ENCODE results near the gene SCG2.

Gene SCG2

DNA sequence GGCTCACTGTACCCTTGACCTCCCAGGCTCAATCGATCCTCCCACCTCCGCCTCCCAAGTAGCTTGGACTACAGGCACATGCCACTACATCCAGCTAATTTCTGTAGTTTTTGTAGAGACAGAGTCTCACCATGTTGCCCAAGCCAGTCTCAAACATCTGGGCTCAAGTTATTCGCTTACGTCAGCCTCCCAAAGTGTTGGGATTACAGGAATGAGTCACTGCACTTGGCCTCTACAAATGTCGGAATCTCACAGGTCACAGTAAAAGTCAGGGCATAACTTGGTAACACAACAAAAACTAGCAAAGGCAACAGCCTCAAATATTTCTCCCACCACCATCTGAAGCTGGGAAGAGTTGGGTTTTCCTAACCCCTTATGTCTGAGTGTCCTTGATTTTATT is 25.3 kb downstream of the SCG2 start:
- DNase-seq, result no peak

DNA sequence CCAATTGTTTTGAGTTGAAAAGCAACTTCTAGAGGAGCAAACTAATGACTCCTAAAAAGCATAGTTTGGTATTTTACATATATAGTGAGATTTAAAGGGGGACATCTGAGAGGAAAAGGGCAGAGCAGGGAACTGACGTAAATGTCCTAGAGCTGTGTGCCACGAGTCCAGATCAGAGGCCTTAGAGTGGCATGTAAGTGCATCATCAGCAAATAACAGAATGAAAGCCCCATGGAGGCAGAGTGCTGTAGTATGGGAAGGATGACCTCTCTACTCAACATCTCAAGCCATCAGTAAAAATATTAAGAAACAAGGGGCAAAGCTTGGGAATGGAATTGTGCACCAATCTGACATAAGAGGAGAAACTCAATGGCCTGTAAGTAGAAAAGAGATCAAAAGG is 31.4 kb downstream of the SCG2 start:
- no peak for DNase-seq

DNA sequence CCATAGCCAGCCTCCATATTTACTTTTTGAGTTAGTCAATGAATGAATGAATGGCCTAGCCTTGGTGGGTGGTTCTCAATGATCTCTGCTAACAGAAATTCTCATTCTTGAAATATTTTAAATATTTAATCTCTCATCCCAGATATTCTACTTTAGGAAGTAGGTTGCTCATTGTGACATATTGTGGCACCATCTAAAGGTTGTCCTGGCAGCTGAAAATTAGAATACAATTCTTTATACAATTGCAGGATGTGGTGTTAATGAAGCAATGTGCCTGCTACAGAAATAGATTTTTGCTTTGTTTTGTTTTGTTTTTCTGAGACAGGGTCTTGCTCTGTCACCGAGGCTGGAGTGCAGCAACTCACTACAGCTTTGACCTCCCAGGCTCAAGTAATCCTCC is 35.8 kb downstream of the SCG2 start:
- no peak for DNase-seq

DNA sequence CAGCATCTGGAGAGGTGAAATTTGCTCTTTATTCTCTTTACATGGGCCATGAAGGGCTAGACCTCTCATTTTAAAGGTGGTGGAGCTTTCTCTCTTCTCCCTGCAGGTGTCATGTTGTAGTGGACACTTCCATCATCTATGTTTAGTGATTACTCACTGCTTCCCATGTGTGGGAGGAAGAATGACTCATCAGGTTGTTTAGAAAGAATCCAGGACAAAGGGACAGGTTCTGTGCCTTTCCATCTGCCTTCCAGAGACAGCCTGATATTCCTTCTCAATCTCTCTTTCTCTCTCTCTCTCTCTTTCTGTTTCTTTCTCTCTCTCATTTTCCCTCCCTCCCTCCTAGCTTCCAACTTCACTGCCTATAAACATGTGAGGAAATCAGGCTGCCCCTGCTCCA is 38.7 kb downstream of the SCG2 start:
- peak in 2 of 3 experiments; percentile 26 to 74 for DNase-seq

DNA sequence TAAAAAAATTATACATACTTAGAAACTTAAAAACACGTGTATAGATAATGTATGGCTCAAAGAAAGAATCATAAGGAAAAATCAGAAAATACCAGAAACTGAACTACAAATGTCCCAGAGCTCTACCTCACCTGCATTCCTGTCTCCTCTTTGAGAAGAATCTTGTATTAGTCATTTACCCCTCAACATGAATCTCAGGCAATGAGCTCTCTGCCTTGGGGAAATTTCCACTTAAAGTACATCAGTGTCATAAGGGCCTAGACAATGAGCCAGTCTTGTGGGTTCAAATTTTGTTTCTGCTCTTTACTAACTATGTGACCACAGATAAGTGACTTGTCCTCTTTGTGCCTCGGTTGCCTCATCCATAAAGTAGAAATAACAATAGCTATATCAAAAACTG is 40.1 kb downstream of the SCG2 start:
- DNase-seq, result no peak

DNA sequence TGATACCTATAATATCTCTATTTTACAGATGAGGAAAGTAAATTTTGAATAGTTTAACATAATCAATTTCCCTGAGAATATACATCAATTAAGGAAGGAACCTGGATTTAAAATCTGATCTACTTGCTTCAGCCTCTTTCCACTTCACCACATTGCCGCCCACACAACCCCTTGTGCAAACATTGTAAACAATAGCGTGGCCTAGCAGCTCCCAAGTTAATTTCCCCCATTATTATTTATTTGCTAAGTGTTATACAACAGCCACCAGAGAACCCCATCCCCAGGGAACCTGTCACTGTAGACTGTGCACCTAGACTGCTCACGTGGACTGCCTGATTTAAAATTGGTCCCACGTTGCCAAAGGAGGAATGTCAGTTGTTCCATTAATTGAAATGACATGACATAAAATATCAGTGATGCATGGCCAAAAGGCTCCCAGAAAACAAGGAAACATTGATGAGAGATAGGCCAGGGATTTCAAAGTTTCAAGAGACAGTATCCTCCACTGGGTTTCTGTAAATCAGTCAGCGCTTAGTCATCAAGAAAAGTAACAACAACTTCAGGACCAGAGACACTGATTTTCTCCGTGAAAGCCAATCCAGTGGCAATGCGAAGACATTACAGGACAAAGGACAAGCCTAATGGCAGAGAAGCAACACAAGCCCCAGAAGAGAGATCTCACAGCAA is 41.3 kb downstream of the SCG2 start:
- peak; percentile 27 to 95 (median 78) for DNase-seq

DNA sequence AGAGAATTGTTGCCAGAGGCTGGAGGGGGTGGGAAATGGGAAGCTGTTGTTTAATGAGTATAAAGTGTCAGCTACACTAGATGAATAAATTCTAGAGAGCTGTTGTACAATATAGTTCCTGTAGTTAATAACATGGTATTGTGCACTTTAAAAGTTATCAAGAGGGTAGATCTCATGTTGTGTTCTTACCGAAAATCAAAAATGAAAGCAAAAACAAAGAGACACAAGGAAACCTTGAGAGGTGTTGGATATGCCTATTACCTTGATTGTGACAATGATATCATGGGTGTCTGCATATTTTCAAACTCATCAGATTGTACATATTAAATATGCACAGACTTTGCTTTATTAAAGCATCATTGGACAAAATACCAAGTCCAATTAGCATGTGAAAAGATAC is 43.2 kb downstream of the SCG2 start:
- DNase-seq, result no peak

DNA sequence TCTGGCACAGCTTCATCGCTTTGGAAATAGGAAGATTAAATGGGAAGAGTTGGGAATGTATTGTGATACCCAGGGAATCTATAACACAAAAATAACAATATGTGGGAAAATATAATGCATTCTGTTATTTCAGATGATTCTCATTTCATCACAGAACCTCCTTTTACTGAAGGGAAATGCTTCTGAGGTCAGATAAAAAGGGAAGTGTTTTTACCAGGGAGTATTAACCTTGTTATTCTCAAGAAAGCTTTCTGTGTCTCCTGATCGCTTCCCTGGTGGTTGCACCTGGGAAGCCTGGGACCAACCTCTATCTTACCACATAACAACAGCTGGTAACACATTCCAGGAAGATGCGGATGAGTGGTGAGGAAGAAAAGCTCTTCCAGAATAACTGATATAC is 47.2 kb downstream of the SCG2 start:
- no peak for DNase-seq

DNA sequence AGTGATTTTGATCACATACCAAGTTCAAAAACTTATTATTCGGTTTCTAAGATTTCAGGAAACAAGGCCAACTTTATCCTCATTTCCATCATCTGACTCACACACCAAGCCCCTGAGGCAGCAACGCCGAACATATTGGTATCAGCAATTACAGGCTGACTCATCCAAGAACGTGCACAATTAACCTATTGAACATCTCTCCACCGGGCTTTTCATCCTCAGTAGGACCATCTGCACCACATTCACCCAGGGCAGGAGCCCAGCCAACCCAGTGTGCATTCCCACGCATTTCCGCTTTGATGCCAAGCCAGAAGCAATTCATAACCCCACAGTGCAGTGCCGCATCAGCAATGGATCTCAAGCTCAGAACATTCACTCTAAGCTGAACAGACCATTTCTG is 52.9 kb downstream of the SCG2 start:
- DNase-seq, result peak in 2 of 3 experiments; percentile 13 to 27

DNA sequence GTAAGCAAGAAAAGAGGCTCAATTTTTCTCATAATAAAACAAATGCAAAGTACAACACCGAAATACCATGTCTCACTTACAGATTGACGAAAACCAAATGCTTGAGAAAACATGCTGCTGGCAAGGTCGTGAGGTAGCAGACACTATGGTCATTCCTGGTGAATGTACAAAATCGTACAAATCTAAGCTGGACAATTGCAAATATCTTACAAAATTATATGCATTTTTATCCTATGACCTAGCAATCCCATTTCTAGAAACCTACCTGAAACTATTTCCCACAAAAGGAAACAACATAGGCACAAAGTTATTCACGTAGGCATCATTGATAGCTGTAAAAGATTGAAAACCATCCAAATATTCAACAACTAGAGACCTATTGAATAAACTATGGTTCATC is 54.0 kb downstream of the SCG2 start:
- DNase-seq, result no peak

Measured in NCI-H1417 (cell line).